GM13977 (cell line): ENCODE results near the gene PSMD5.

Source experiments
- DNase-seq: peaks from one replicate; pipeline ENCODE4 v3.0.0; 2012; ENCODE audit warnings: low spot score
- in situ Hi-C: fragments of 300-500 bp; cut with MboI; formaldehyde crosslinking; loops from one replicate; pipeline ENCODE4 v1.12.0; 2022; ENCODE audit warnings: low sequenced_read_pairs, low pct_unique_long_range_greater_than_20kb, mixed read lengths, inconsistent platforms; ENCODE audit not compliant: unreplicated experiment
- TF ChIP-seq, protein P1 (sequence below): IDR thresholded peaks from 2 replicates; pipeline ENCODE4 v1.5.1; 2012; ENCODE audit warnings: mild to moderate bottlenecking, control low read depth; ENCODE audit not compliant: insufficient read depth; ENCODE audit errors: extremely low read depth, missing control alignments

The PSMD5 gene

DNA sequence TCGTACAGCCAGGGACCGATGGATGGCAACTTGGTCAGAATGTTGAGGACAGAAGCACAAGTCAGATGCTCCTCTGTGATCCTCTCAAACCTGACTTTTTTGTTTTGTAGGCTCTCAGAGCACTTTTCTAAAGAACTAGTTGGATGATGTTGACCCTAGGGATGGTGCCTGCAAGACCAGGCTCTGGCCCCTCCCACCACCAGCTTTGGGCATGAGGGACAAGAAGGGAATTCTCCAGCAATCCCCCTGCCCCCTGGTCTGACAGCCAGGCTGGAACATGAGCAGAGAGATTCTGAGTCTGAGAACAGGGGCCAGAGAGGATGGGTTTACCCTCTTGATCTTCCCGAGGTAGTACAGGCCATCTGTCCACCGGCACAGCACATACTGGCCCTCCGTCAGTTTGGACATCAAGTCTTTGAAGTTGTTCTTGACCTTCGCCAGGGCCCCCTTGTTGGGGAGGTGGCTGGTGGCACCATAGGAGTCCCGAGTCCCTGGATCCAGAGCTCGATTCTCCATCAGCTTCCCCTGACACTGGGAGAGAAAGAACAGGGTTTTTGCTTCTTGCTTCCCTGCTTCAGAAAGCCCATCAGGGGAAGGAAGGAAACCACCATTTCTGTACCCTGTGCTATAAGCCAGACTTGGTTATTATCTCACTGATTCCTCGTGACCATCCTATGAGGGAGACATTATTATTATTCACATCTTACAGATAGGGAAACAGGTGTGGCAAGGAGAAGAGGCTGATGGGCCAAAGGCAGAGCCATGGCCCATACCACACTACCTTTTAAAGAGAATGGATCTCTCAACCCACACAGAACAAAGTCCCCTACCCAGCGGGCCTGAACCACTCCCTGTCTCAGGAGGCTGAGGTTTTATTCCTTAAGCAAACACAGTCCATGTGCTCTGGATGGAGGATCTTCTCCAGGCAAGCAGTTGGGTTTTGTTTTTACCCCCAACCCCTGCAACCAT lies 31.8 kb upstream of the PSMD5 start:
- DNase-seq = no peak
- in situ Hi-C loops = no loop called here
- TF ChIP-seq, protein P1, sequence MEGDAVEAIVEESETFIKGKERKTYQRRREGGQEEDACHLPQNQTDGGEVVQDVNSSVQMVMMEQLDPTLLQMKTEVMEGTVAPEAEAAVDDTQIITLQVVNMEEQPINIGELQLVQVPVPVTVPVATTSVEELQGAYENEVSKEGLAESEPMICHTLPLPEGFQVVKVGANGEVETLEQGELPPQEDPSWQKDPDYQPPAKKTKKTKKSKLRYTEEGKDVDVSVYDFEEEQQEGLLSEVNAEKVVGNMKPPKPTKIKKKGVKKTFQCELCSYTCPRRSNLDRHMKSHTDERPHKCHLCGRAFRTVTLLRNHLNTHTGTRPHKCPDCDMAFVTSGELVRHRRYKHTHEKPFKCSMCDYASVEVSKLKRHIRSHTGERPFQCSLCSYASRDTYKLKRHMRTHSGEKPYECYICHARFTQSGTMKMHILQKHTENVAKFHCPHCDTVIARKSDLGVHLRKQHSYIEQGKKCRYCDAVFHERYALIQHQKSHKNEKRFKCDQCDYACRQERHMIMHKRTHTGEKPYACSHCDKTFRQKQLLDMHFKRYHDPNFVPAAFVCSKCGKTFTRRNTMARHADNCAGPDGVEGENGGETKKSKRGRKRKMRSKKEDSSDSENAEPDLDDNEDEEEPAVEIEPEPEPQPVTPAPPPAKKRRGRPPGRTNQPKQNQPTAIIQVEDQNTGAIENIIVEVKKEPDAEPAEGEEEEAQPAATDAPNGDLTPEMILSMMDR = no peak

- TF ChIP-seq, protein P1 = no peak
- in situ Hi-C loops = no loop called here
- DNase-seq = no peak
Measured at GRCh38 chr9:120873512-120873911, 30.8 kb upstream of the PSMD5 start.

- in situ Hi-C loops = no loop called here
- DNase-seq = no peak
- TF ChIP-seq, protein P1 = no peak
Measured at GRCh38 chr9:120872791-120873502, 30.2 kb upstream of the PSMD5 start.

- in situ Hi-C loops = no loop called here
- TF ChIP-seq, protein P1 = no peak
- DNase-seq = no peak
Measured at GRCh38 chr9:120870206-120870605, 27.5 kb upstream of the PSMD5 start.

- no peak for DNase-seq
- TF ChIP-seq, protein P1 = no peak
- in situ Hi-C loops = no loop called here
Measured at GRCh38 chr9:120869726-120870125, 27.0 kb upstream of the PSMD5 start.

GRCh38 chr9:120869360-120869687 lies 26.6 kb upstream of the PSMD5 start:
- DNase-seq = no peak
- TF ChIP-seq, protein P1 = no peak
- in situ Hi-C loops = no loop called here
